Measurements from ENCODE around the gene ARHGAP29. TPM values are rescaled to one million over a fixed set of nuclear protein-coding genes. Genes with fewer than 3 reads are reported as not detected.

ARHGAP29 gene
- total RNA-seq, 1 experiment from 2014 or later, result 137 TPM

GRCh38 chr1:94244816-94245215 is 7.4 kb upstream of the ARHGAP29 start:
- H3F3A ChIP-seq (ENCODE audit: insufficient read depth, low read depth), result peaks cover 66% of the 10 kb centered on the region
- peak in 1 of 2 experiments; percentile 65 for DNase-seq
- CTCF ChIA-PET, result no interaction called here
- intact Hi-C loops (cut with micrococcal nuclease; ENCODE audit: unreplicated experiment), result loop anchor here (5.0 kb wide), 2 partner anchors 178 to 198 kb away; no protein-coding TSS in a partner anchor
- H4K20me1 ChIP-seq (ENCODE audit: insufficient read depth), result 0 out of 2 replicates have a peak, but pooled peaks cover 4% of the 10 kb centered on the region
- peak overlapping the region; percentile 85 for H3K4me2 ChIP-seq
- peak overlapping the region; percentile 84 for H3K4me3 ChIP-seq
- H3K36me3 ChIP-seq (ENCODE audit: low read depth), result peaks cover 34% of the 10 kb centered on the region
- H3K9me3 ChIP-seq (ENCODE audit: insufficient read depth, low read depth), result no peaks in the 10 kb centered on the region
- H2AFZ ChIP-seq, result no peak overlapping the region
- no peaks in the 10 kb centered on the region for H3K27me3 ChIP-seq (ENCODE audit: insufficient read depth, low read depth)
- peak overlapping the region; percentile 91 for H3K27ac ChIP-seq
- H3K4me1 ChIP-seq (replicated peaks; ENCODE audit: insufficient read depth), result peaks cover 67% of the 10 kb centered on the region
- no peak for TF ChIP-seq EZH2 (IDR thresholded peaks at IDR 0.05; ENCODE audit: low read depth)
- no peak for TF ChIP-seq CTCF (conservative IDR thresholded peaks at IDR 0.05)
- POLR2A ChIA-PET (ENCODE audit: unreplicated experiment), result interaction anchor here (0.5 kb wide), 1 partner anchor 14 kb away, joined by 8 read pairs; no protein-coding TSS in a partner anchor
- H3K9me2 ChIP-seq (ENCODE audit: insufficient read depth), result no peaks in the 10 kb centered on the region
- BruUV-seq (replicated peaks), result no TSS peak
- H3K79me2 ChIP-seq (ENCODE audit: low read depth), result peaks cover 95% of the 10 kb centered on the region

GRCh38 chr1:94243665-94244064 is 6.3 kb upstream of the ARHGAP29 start:
- peak overlapping the region; percentile 84 for H3K4me3 ChIP-seq

GRCh38 chr1:94240822-94241221 is 3.4 kb upstream of the ARHGAP29 start:
- peak overlapping the region; percentile 87 for H3K4me2 ChIP-seq
- H3K4me3 ChIP-seq, result peak overlapping the region; percentile 9; the same call in 1 of the 2 replicates

More at GRCh38 chr1:94243665-94244064, 6.3 kb upstream of the ARHGAP29 start:
- BruUV-seq (replicated peaks), result no TSS peak
- intact Hi-C loops (cut with micrococcal nuclease; ENCODE audit: unreplicated experiment), result no loop called here
- Histone ChIP-seq H3K9me3 (ENCODE audit: insufficient read depth, low read depth) (no peaks in the 10 kb centered on the region), H3K79me2 (ENCODE audit: low read depth) (peaks cover 97% of the 10 kb centered on the region), H3K27me3 (ENCODE audit: insufficient read depth, low read depth) (no peaks in the 10 kb centered on the region), H3K4me2 (peak overlapping the region; percentile 85), H3K27ac (peak overlapping the region; percentile 91), H3F3A (ENCODE audit: insufficient read depth, low read depth) (peaks cover 59% of the 10 kb centered on the region; the same call in 1 of the 2 replicates), H2AFZ (no peak overlapping the region), H3K9me2 (ENCODE audit: insufficient read depth) (no peaks in the 10 kb centered on the region), H3K4me1 (replicated peaks; ENCODE audit: insufficient read depth) (peaks cover 67% of the 10 kb centered on the region), H4K20me1 (ENCODE audit: insufficient read depth) (0 out of 2 replicates have a peak, but pooled peaks cover 4% of the 10 kb centered on the region), H3K36me3 (ENCODE audit: low read depth) (peaks cover 37% of the 10 kb centered on the region)
- TF ChIP-seq CTCF (conservative IDR thresholded peaks at IDR 0.05) (no peak), EZH2 (IDR thresholded peaks at IDR 0.05; ENCODE audit: low read depth) (no peak)
- ChIA-PET POLR2A (ENCODE audit: unreplicated experiment) (interaction anchor here (0.6 kb wide), 1 partner anchor 79 kb away, joined by 5 read pairs; no protein-coding TSS in a partner anchor), CTCF (interaction anchor here (0.7 kb wide), 2 partner anchors 175 to 552 kb away, joined by 5 to 11 read pairs; no protein-coding TSS in a partner anchor)
- no peak for DNase-seq

More at GRCh38 chr1:94240822-94241221, 3.4 kb upstream of the ARHGAP29 start:
- H2AFZ ChIP-seq, result no peak overlapping the region
- intact Hi-C loops (cut with micrococcal nuclease; ENCODE audit: unreplicated experiment), result no loop called here
- POLR2A ChIA-PET (ENCODE audit: unreplicated experiment), result no interaction called here
- peaks cover 65% of the 10 kb centered on the region for H3K4me1 ChIP-seq (replicated peaks; ENCODE audit: insufficient read depth)
- peaks cover 49% of the 10 kb centered on the region for H3K36me3 ChIP-seq (ENCODE audit: low read depth)
- TF ChIP-seq CTCF (conservative IDR thresholded peaks at IDR 0.05) (peak; percentile 64), EZH2 (IDR thresholded peaks at IDR 0.05; ENCODE audit: low read depth) (no peak)
- peaks cover 63% of the 10 kb centered on the region for H3F3A ChIP-seq (ENCODE audit: insufficient read depth, low read depth)
- BruUV-seq (replicated peaks), result no TSS peak
- H3K27me3 ChIP-seq (ENCODE audit: insufficient read depth, low read depth), result no peaks in the 10 kb centered on the region
- peak overlapping the region; percentile 85 for H3K27ac ChIP-seq
- H3K79me2 ChIP-seq (ENCODE audit: low read depth), result peaks cover 97% of the 10 kb centered on the region
- H3K9me3 ChIP-seq (ENCODE audit: insufficient read depth, low read depth), result no peaks in the 10 kb centered on the region
- no peaks in the 10 kb centered on the region for H3K9me2 ChIP-seq (ENCODE audit: insufficient read depth)
- CTCF ChIA-PET, result no interaction called here
- peaks cover 16% of the 10 kb centered on the region for H4K20me1 ChIP-seq (ENCODE audit: insufficient read depth)
- DNase-seq, result no peak
